Neural progenitor cell (in vitro differentiated cells): Measurements from ENCODE around the gene TMEM14B. TPM values are rescaled to one million over a fixed set of nuclear protein-coding genes. Genes with fewer than 3 reads are reported as not detected.

ENCODE experiments used
- DNase-seq: peaks from one replicate; pipeline ENCODE4 v3.0.0-alpha.2; 2016; ENCODE audit warnings: low spot score
- H2AFZ ChIP-seq: fragments of 200-600 bp; sonication (generic); replicated peaks from 2 replicates; pipeline ENCODE4 v1.6.1; 2016; ENCODE audit warnings: antibody characterized with exemption
- H3F3A ChIP-seq: fragments of 200-600 bp; sonication (generic); 2 replicates; pipeline ENCODE4 v1.6.1; 2016; ENCODE audit warnings: antibody characterized with exemption, low read depth
- H3K27ac ChIP-seq: fragments of 200-600 bp; sonication (generic); 2 replicates; pipeline ENCODE4 v1.5.1; 2016; ENCODE audit warnings: mild to moderate bottlenecking
- H3K27me3 ChIP-seq: fragments of 200-600 bp; sonication (generic); 2 replicates; pipeline ENCODE4 v1.6.1; 2016; ENCODE audit warnings: mild to moderate bottlenecking, moderate library complexity
- H3K36me3 ChIP-seq: fragments of 200-600 bp; sonication (generic); 2 replicates; pipeline ENCODE4 v1.5.1; 2016
- H3K4me1 ChIP-seq: fragments of 200-600 bp; sonication (generic); 2 replicates; pipeline ENCODE4 v1.6.1; 2016; ENCODE audit warnings: mixed run types
- H3K4me2 ChIP-seq: fragments of 200-600 bp; sonication (generic); 2 replicates; pipeline ENCODE4 v1.6.1; 2016
- H3K4me3 ChIP-seq: fragments of 200-600 bp; sonication (generic); 2 replicates; pipeline ENCODE4 v1.5.1; 2016
- H3K79me2 ChIP-seq: fragments of 200-600 bp; sonication (generic); 2 replicates; pipeline ENCODE4 v1.6.1; 2016; ENCODE audit warnings: low read depth
- H3K9ac ChIP-seq: fragments of 200-600 bp; sonication (generic); 2 replicates; pipeline ENCODE4 v1.6.1; 2016
- H3K9me3 ChIP-seq: fragments of 200-600 bp; sonication (generic); 2 replicates; pipeline ENCODE4 v1.5.1; 2016; ENCODE audit warnings: low read depth
- H4K20me1 ChIP-seq: fragments of 200-600 bp; sonication (generic); 2 replicates; pipeline ENCODE4 v1.6.1; 2016; ENCODE audit warnings: low read depth
- H3K27ac Mint-ChIP-seq: 3 replicates; pipeline ENCODE4 v1.8.0; 2021; ENCODE audit warnings: mixed read lengths
- H3K27me3 Mint-ChIP-seq: 2 replicates; pipeline ENCODE4 v1.8.0; 2022; ENCODE audit warnings: low read depth, mild to moderate bottlenecking, inconsistent platforms, moderate library complexity, mixed read lengths; ENCODE audit not compliant: insufficient read depth
- H3K36me3 Mint-ChIP-seq: 3 replicates; pipeline ENCODE4 v1.8.0; 2021; ENCODE audit warnings: mixed read lengths
- H3K4me1 Mint-ChIP-seq: 3 replicates; pipeline ENCODE4 v1.8.0; 2021; ENCODE audit warnings: mixed read lengths
- H3K4me3 Mint-ChIP-seq: 3 replicates; pipeline ENCODE4 v1.8.0; 2021; ENCODE audit warnings: mild to moderate bottlenecking, moderate library complexity, mixed read lengths
- H3K9me3 Mint-ChIP-seq: 3 replicates; pipeline ENCODE4 v1.8.0; 2020; ENCODE audit warnings: mixed read lengths
- EZH2 ChIP-seq: fragments of 200-600 bp; sonication (generic); IDR thresholded peaks from 2 replicates; pipeline ENCODE4 v1.6.1; 2017; ENCODE audit warnings: antibody characterized with exemption, mild to moderate bottlenecking, moderate library complexity
- EZH2phosphoT487 ChIP-seq: fragments of 200-600 bp; sonication (generic); IDR thresholded peaks from 2 replicates; pipeline ENCODE4 v1.6.1; 2017; ENCODE audit warnings: antibody characterized with exemption
- total RNA-seq: library from RNA; depleted of rRNA; stranded (reverse); fragments of >200 nt; gene quantifications from 2 replicates; pipeline ENCODE4 v1.2.3, GENCODE V29; 2015; ENCODE audit warnings: low replicate concordance
- TF ChIP-seq, protein P1 (sequence below): fragments of 200-600 bp; sonication (generic); IDR thresholded peaks from 2 replicates; pipeline ENCODE4 v1.5.1; 2017; ENCODE audit warnings: antibody characterized with exemption, mild to moderate bottlenecking

The TMEM14B gene
- total RNA-seq, 1 donor from 2014 or later: 138 TPM

DNA sequence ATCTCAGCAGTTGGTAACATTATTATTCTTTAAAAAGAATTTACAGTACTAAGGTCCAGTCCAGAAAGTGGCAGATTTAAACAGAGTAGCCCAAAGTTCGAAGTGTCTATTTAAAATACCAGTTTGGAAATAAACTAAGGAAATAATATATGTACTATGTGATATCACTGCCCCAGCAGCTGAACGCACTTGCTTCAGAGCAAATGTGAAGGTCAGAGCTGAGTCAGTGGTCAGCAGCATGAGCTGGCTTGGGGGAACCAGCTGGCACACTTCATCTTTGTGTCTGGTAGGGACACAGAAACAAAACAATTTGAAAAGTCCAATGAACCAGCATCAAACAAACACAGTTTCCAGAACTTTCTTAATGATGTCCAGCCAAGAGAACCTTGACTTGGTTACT lies 15.4 kb downstream of the TMEM14B start:
- no peak for DNase-seq
- H3K4me2 ChIP-seq: no peak overlapping the region
- H3K9me3 ChIP-seq: no peaks in the 10 kb centered on the region
- no peak overlapping the region for H3K27ac ChIP-seq
- Mint-ChIP-seq H3K27ac (no peak overlapping the region), H3K27me3 (peaks cover 2% of the 10 kb centered on the region), H3K9me3 (no peaks in the 10 kb centered on the region), H3K4me3 (no peak overlapping the region), H3K36me3 (peaks cover 23% of the 10 kb centered on the region), H3K4me1 (peaks cover 11% of the 10 kb centered on the region)
- H3K79me2 ChIP-seq: peaks cover 22% of the 10 kb centered on the region
- H3K4me3 ChIP-seq: no peak overlapping the region
- no peak overlapping the region for H3K9ac ChIP-seq
- peaks cover 5% of the 10 kb centered on the region for H3K36me3 ChIP-seq
- H2AFZ ChIP-seq: no peak overlapping the region
- peaks cover 27% of the 10 kb centered on the region for H4K20me1 ChIP-seq
- no peak for TF ChIP-seq EZH2phosphoT487
- no peak for TF ChIP-seq EZH2
- TF ChIP-seq, protein P1, sequence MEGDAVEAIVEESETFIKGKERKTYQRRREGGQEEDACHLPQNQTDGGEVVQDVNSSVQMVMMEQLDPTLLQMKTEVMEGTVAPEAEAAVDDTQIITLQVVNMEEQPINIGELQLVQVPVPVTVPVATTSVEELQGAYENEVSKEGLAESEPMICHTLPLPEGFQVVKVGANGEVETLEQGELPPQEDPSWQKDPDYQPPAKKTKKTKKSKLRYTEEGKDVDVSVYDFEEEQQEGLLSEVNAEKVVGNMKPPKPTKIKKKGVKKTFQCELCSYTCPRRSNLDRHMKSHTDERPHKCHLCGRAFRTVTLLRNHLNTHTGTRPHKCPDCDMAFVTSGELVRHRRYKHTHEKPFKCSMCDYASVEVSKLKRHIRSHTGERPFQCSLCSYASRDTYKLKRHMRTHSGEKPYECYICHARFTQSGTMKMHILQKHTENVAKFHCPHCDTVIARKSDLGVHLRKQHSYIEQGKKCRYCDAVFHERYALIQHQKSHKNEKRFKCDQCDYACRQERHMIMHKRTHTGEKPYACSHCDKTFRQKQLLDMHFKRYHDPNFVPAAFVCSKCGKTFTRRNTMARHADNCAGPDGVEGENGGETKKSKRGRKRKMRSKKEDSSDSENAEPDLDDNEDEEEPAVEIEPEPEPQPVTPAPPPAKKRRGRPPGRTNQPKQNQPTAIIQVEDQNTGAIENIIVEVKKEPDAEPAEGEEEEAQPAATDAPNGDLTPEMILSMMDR: no peak
- no peaks in the 10 kb centered on the region for H3K27me3 ChIP-seq
- H3K4me1 ChIP-seq: no peaks in the 10 kb centered on the region
- no peaks in the 10 kb centered on the region for H3F3A ChIP-seq

DNA sequence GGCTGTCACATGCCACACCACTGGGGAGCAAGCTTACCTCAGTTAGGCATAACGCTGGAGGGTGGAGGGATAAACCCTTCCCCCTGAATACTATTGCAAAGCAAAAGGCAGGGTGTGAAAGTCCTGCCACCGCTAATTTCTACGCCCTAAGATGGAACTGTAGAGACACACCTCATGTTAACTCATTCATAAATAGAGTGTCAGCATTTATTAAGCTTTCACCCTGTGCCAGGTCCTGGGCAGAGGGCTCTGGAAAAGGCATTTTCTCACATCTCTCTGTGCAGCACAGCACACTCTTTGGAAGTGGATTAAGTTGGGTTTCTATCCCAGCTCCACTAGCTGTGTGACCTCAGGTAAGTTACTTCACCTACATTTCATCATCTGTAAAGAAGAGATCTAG lies 21.8 kb downstream of the TMEM14B start:
- Histone ChIP-seq H3K79me2 (no peaks in the 10 kb centered on the region), H3K9me3 (no peaks in the 10 kb centered on the region), H3K4me1 (no peaks in the 10 kb centered on the region), H3K4me2 (no peak overlapping the region), H4K20me1 (peaks cover 14% of the 10 kb centered on the region), H3K9ac (no peak overlapping the region), H3K4me3 (no peak overlapping the region), H3K27ac (no peak overlapping the region), H2AFZ (no peak overlapping the region), H3K36me3 (peaks cover 8% of the 10 kb centered on the region), H3K27me3 (no peaks in the 10 kb centered on the region), H3F3A (peaks cover 6% of the 10 kb centered on the region)
- Mint-ChIP-seq H3K27me3 (no peaks in the 10 kb centered on the region), H3K9me3 (no peaks in the 10 kb centered on the region), H3K27ac (no peak overlapping the region), H3K36me3 (peaks cover 10% of the 10 kb centered on the region), H3K4me1 (no peaks in the 10 kb centered on the region), H3K4me3 (no peak overlapping the region)
- no peak for DNase-seq
- TF ChIP-seq, protein P1: no peak
- no peak for TF ChIP-seq EZH2phosphoT487
- no peak for TF ChIP-seq EZH2

DNA sequence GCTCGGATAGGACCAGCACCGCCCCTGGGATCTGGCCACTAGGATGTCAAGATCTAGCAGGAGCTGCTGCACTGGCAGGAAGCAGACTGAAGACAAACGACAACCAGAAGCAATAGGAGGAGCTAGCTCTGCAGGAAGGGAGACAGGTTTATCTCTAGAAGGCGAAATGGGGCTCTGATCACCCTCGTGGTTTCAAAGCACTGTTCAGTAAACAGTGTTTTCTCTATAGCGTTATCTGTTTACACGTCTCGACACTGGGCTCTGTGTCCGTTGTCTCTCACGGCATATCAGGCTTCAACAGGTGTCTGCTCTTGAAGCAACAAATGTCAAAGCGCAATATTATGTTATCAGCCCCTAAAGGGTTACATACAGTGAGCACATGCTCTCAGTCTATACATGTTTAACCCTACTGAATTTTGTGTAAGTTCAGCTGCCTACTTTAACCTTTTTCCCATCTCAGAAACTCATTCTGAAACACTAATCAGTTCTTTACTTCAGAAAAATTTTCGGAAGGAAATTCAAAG lies 23.8 kb downstream of the TMEM14B start:
- Mint-ChIP-seq H3K27me3 (no peaks in the 10 kb centered on the region), H3K36me3 (peaks cover 15% of the 10 kb centered on the region), H3K27ac (no peak overlapping the region), H3K9me3 (no peaks in the 10 kb centered on the region), H3K4me3 (no peak overlapping the region), H3K4me1 (no peaks in the 10 kb centered on the region)
- Histone ChIP-seq H3K4me2 (no peak overlapping the region), H3K4me3 (no peak overlapping the region), H3K4me1 (no peaks in the 10 kb centered on the region), H3K9ac (no peak overlapping the region), H3F3A (peaks cover 6% of the 10 kb centered on the region), H3K79me2 (no peaks in the 10 kb centered on the region), H4K20me1 (peaks cover 9% of the 10 kb centered on the region), H3K9me3 (no peaks in the 10 kb centered on the region), H3K36me3 (peaks cover 16% of the 10 kb centered on the region), H3K27ac (no peak overlapping the region), H2AFZ (no peak overlapping the region), H3K27me3 (no peaks in the 10 kb centered on the region)
- DNase-seq: no peak
- TF ChIP-seq, protein P1: no peak
- TF ChIP-seq EZH2phosphoT487 (no peak), EZH2 (no peak)
